Measurements from ENCODE around the gene SPDEF.

The SPDEF gene

GRCh38 chr6:34514593-34515472 lies 41.3 kb downstream of the SPDEF start:
- DNase-seq (ENCODE audit: low read depth in 2 of 2): no peak

DNA sequence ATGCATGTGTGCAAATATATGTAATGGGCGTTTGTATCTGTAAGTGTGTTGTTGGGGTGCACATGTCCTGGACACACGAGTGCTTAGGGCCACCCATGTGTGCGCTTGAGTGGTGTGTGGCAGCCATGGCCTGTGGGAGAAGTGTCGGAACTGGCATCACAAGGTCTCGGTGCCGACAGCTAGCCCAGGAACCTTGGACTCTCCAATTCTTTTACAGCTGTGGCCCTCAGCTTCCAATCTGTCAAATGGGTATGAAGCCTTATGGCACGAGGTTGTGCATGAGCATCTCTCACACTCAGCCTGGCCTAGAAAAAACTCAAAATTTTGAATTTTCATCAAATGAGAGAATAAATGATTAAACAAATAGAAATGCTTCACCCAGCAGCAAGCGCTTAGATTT lies 42.0 kb downstream of the SPDEF start:
- no peak for DNase-seq (ENCODE audit: low read depth in 2 of 2)

DNA sequence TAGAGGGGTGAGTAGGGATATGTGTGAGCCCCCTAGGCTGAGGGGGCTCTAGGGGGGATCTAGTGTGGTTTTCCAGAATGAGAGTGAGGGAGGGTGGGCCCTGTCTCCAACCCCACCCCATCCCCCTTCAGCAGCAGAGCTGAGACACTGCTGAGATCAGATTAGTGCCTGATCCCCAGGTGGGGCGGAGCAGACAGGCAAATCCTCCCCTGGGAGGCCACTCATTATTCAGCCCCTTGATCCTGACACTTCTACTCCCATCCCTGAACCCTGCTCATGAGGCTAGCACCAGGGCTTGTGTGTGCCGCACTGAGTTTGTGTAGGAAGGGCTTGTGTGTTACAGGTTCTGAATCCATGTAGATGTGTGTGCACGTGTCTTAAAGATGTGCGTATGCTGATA lies 42.5 kb downstream of the SPDEF start:
- no peak for DNase-seq (ENCODE audit: low read depth in 2 of 2)

GRCh38 chr6:34512738-34513115 lies 43.4 kb downstream of the SPDEF start:
- no peak for DNase-seq (ENCODE audit: low read depth in 2 of 2)

GRCh38 chr6:34511915-34512737 lies 44.0 kb downstream of the SPDEF start:
- no peak for DNase-seq (ENCODE audit: low read depth in 2 of 2)

DNA sequence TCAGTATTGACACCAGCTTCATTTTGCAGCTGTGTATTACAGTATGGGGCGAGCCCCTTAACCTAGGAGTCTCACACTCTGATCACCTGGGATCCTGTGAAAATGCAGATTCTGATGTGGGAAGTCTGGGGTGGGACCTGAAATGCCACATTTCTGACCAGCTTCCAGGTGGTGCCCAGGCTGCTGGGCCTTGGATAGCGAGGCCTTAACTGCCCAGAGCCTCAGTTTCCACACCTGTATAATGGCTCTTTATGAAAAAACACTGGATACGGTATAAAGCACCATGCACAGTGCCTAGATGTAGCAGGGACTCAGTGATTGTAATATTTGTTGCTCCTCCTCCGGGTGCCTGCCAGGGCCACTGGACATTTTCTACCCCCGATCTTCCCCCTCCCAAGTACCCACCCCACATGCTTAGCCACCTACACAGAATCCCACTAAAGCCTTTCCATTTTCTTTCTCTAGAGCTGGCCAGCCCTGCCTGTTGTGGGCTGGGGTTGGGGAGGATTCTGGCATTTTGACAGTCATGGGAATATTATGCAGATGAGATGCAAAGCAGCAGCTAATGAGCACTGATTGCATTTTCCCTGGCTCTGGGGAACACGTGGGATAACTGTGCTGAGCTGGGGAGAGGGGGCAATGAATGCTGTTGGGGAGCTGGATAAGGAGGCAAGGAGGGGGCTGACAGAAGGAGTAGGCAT lies 44.8 kb downstream of the SPDEF start:
- no peak for DNase-seq (ENCODE audit: low read depth in 2 of 2)

DNA sequence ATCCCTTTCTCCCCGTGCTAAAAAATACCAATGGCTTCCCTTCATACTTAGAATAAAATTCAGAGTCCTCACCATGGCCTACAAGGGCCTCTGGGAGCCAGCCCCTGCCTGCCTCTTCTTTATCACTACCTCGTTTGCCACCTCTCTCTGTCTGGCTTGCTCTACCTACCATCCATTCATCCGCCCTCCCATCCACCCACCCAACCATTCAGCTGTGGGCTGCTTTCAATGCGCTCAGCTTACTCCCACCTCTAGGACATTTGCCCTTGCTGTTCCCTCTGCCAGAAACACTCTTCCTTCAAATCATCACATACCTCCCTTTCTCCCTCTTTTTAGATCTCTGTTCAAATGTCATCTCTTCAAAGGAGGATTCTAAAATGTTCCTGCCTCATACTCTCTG lies 45.8 kb downstream of the SPDEF start:
- no peak for DNase-seq (ENCODE audit: low read depth in 2 of 2)

DNA sequence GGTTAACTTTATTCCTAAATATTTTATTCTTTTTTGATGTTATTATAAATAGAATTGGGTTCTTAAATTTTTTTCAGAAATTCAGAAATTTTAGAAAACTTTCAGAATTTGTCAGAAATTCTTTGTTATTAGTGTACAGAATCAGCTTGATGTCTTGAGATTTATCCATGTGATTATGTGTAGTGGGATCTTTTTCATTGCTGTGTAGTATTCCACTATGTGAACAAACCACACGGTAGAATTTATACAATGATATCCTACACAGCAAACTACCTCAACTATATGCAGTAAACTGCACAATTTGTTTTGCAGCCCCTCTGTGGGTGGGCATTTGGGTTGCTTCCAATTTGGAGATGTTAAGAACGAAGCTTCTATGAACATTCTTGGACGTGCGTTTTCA lies 46.3 kb downstream of the SPDEF start:
- DNase-seq (ENCODE audit: low read depth in 2 of 2): no peak

- no peak for DNase-seq (ENCODE audit: low read depth in 2 of 2)
These were observed 47.7 kb downstream of the SPDEF start for GRCh38 chr6:34508425-34508824.

- DNase-seq (ENCODE audit: low read depth in 2 of 2): no peak
These were observed 49.4 kb downstream of the SPDEF start for GRCh38 chr6:34506718-34507117.

DNA sequence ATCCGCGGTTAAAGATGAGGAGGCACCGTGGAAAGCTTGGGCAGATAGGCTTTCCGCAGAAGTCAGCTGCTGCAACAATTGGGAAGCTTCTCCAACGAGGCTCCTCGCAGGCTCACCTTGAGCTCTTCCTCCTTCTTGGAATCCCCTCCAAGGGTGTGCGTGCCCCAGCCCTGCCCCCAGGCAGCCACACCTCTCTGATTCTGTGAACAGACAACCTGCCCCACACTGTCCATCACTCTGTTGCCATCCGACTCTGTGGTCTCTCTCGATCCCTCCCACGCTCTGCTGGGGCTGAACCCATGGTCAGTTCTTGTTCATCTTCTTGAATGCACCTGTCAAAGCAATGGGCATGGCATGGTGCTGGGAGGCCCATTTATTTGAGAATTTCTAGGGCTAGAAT lies 58.7 kb downstream of the SPDEF start:
- DNase-seq (ENCODE audit: low read depth in 2 of 2): no peak

DNA sequence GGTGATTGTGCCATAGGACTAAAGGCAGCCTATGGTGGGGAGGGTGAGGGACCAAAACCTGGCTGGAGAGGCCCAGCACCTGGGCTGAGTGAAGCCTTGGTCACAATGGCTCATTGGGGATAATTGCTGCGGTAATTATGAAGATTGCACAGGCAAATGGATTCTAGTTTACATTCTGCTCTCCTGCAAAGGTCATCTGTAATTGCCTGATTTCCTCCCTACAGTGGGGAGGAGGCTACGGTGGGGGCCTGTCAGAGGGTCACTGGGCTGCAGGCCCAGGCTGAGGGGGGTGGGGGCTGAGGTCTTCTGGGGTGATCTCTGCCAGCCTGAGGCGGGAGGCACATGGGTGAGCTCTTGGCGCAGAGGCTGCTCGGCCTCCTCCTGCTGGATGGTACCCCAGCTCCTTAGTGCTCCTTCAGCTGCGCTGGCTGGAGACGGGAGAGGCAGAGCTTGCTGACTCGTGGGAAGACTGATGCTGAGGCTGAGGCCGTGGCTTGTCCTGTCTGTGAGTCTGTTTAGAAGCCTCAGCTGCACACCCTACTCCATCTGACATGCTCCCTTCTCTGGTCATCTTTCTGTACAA lies 59.9 kb downstream of the SPDEF start:
- no peak for DNase-seq (ENCODE audit: low read depth in 2 of 2)

DNA sequence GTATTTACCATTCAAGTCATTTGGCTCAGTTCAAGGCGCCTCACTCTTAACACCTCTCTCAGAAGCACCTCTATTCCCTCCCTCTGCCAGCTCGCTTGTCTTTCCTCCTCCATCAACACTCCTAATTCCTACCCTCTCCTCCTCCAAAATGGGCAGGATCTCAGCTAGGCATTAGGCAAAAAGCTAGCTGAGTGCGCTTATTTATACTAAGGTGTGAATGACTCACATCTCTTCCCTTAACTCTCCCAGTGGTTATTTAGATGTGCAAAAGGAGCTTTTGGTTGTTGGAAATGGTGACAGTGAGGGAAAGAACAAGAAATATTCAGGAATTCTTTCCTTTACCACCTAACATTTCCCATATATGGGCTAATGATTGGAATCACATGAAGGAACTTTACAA lies 61.2 kb downstream of the SPDEF start:
- DNase-seq (ENCODE audit: low read depth in 2 of 2): no peak

DNA sequence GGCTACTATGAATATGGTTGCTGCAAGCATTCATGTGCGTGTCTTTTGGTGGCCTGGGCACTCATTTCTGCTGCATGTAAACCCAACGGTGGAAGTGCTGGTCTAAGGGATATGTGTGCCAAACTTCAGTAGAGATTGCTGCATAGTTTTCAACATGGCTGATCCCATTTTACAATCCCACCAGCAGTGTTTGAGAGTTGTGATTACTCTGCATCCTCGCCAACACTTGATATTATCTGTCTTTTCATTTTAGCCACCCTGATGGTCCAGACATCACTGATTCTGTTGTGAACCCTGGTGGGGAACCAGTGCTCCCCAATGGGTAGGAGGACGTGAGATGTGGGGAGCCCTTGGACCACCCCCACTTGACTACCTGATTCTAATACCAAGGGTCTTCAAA lies 62.8 kb downstream of the SPDEF start:
- no peak for DNase-seq (ENCODE audit: low read depth in 2 of 2)

DNA sequence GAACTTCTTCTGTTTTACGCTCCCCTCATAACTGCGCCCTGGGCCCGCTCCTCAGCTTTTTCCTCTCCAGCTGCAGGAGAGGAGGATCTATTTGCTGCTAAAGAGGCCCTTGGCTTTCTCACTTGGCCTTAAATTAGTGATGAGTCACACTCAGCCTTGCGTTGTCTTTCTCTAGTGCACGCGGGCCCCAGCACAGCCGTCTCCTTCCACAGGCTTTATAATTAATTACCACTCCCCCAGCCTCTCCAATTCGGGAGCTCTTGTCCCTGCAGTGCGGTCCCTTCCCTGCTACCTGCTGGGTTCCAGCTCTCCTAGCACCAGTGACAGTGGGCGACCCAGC lies 65.1 kb downstream of the SPDEF start:
- DNase-seq (ENCODE audit: low read depth in 2 of 2): no peak

- no peak for DNase-seq (ENCODE audit: low read depth in 2 of 2)
These were observed 65.6 kb downstream of the SPDEF start for GRCh38 chr6:34490390-34491090.

- DNase-seq (ENCODE audit: low read depth in 2 of 2): no peak
These were observed 66.8 kb downstream of the SPDEF start for GRCh38 chr6:34489207-34489805.

Data from stimulated activated CD4-positive, alpha-beta T cell treated with anti-CD3 and anti-CD28 coated beads, Interleukin-1b, Interleukin-23, amount 100 ng/mL, for 4 hours (primary cell).